Gastrocnemius medialis (tissue), 4 donors: ENCODE results near the gene TMEM176A.

Experiments used
- POLR2A ChIP-seq, 2 donors: fragments of 450-650 bp; IDR thresholded peaks; one replicate each; pipeline ENCODE4 v1.6.1; 2017; ENCODE audit warnings: antibody characterized with exemption in 2 of 2, mild to moderate bottlenecking in 2 of 2, moderate library complexity in 2 of 2
- TF ChIP-seq, protein P1 (sequence below), 5 experiments: fragments of 450-650 bp in 3 of 5; fragments of 200-600 bp in 2 of 5; sonication (generic) in 2 of 5; IDR thresholded peaks in 4 of 5; conservative IDR thresholded peaks in 1 of 5; 1 replicate in 4 of 5; 2 replicates in 1 of 5; pipeline ENCODE4 v1.5.1; 2016 to 2019; ENCODE audit warnings: antibody characterized with exemption in 5 of 5, mild to moderate bottlenecking in 3 of 5, moderate library complexity in 3 of 5

DNA sequence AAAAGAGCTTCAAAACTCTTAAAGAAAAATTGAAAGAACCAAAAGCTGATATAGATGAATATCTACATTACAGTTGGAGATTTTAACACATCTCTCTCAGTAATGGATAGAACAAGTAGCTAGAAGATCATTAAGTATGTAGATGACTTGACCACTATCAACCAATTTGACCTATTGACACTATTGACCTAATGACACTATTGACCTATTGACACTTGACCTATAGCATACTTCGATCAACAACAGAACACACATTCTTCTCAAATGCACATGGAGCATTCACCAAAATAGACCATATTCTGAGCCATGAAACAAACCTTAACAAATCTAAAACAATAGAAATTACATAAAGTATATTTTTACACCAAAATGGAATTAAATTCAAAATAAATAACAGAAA is 41.1 kb upstream of the TMEM176A start:
- TF ChIP-seq, protein P1, sequence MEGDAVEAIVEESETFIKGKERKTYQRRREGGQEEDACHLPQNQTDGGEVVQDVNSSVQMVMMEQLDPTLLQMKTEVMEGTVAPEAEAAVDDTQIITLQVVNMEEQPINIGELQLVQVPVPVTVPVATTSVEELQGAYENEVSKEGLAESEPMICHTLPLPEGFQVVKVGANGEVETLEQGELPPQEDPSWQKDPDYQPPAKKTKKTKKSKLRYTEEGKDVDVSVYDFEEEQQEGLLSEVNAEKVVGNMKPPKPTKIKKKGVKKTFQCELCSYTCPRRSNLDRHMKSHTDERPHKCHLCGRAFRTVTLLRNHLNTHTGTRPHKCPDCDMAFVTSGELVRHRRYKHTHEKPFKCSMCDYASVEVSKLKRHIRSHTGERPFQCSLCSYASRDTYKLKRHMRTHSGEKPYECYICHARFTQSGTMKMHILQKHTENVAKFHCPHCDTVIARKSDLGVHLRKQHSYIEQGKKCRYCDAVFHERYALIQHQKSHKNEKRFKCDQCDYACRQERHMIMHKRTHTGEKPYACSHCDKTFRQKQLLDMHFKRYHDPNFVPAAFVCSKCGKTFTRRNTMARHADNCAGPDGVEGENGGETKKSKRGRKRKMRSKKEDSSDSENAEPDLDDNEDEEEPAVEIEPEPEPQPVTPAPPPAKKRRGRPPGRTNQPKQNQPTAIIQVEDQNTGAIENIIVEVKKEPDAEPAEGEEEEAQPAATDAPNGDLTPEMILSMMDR (IDR thresholded peaks at IDR 0.05 in 4 of 5, conservative IDR thresholded peaks at IDR 0.05 in 1 of 5): no peak
- TF ChIP-seq POLR2A (IDR thresholded peaks at IDR 0.05): no peak
